Activated CD4-positive, CD25-positive, alpha-beta regulatory T cell treated with anti-CD3 and anti-CD28 coated beads, Interleukin-2, amount 50 U/mL, for 24 hours (primary cell): ENCODE data around the gene ARID2.
A peak's percentile ranks its signal among the peaks of the same experiment; 100 is the strongest.

Source experiments
- ATAC-seq, 2 donors: fragments of 150-1000 bp; cut with Tn5 transposase; one replicate each; pipeline ENCODE4 v1.10.0; 2021; ENCODE audit warnings: mild to moderate bottlenecking in 1 of 2, moderate library complexity in 1 of 2

The ARID2 gene

GRCh38 chr12:45729233-45730083 lies at the start of gene ARID2:
TSS of gene ARID2 (plus strand) at chr12:45729706. CDS start at chr12:45729837, 131 bp downstream.
- peak; percentile 19 to 23 for ATAC-seq

- no peak for ATAC-seq
Observed at GRCh38 chr12:45680362-45680761, 49.1 kb upstream of the ARID2 start.

- no peak for ATAC-seq
Observed at GRCh38 chr12:45681465-45681864, 48.0 kb upstream of the ARID2 start.

GRCh38 chr12:45685680-45686079 lies 43.8 kb upstream of the ARID2 start:
- no peak for ATAC-seq

- no peak for ATAC-seq
Observed at GRCh38 chr12:45687081-45688015, 42.2 kb upstream of the ARID2 start.

- no peak for ATAC-seq
Observed at GRCh38 chr12:45688183-45688582, 41.3 kb upstream of the ARID2 start.

GRCh38 chr12:45695035-45695434 lies 34.5 kb upstream of the ARID2 start:
- no peak for ATAC-seq

- no peak for ATAC-seq
Observed at GRCh38 chr12:45695606-45696005, 33.9 kb upstream of the ARID2 start.

- ATAC-seq, result no peak
Observed at GRCh38 chr12:45696049-45696448, 33.5 kb upstream of the ARID2 start.

GRCh38 chr12:45697371-45697770 lies 32.1 kb upstream of the ARID2 start:
- no peak for ATAC-seq

GRCh38 chr12:45701296-45701695 lies 28.2 kb upstream of the ARID2 start:
- no peak for ATAC-seq

GRCh38 chr12:45703942-45704341 lies 25.6 kb upstream of the ARID2 start:
- ATAC-seq, result no peak

- no peak for ATAC-seq
Observed at GRCh38 chr12:45704968-45705367, 24.5 kb upstream of the ARID2 start.

- ATAC-seq, result no peak
Observed at GRCh38 chr12:45705404-45705803, 24.1 kb upstream of the ARID2 start.

- no peak for ATAC-seq
Observed at GRCh38 chr12:45707241-45707857, 22.2 kb upstream of the ARID2 start.

- ATAC-seq, result no peak
Observed at GRCh38 chr12:45708363-45708762, 21.1 kb upstream of the ARID2 start.

GRCh38 chr12:45708901-45709300 lies 20.6 kb upstream of the ARID2 start:
- ATAC-seq, result no peak

- no peak for ATAC-seq
Observed at GRCh38 chr12:45712319-45712718, 17.2 kb upstream of the ARID2 start.

- no peak for ATAC-seq
Observed at GRCh38 chr12:45713078-45713477, 16.4 kb upstream of the ARID2 start.

- peak; percentile 33 to 44 for ATAC-seq
Observed at GRCh38 chr12:45718306-45718705, 11.2 kb upstream of the ARID2 start.

- ATAC-seq, result peak in 1 of 2 donors; percentile 74
Observed at GRCh38 chr12:45720069-45720468, 9.4 kb upstream of the ARID2 start.

GRCh38 chr12:45721369-45721768 lies 8.1 kb upstream of the ARID2 start:
- no peak for ATAC-seq

GRCh38 chr12:45721954-45722353 lies 7.6 kb upstream of the ARID2 start:
- ATAC-seq, result no peak
